Trophoblast cell (in vitro differentiated cells and primary cell): ENCODE measurements around the gene SIRPD.
"Not testable (repeated sequence)": the region's sequence is repeated elsewhere in the genome, so short reads cannot be mapped to it uniquely, and the experiment has no call there.

Experiments used
- DNase-seq, 2 donors: peaks; one replicate each; pipeline ENCODE4 v3.0.0-alpha.2; 2016
- H2AFZ ChIP-seq: 2 replicates; pipeline ENCODE4 v1.6.1; 2013; ENCODE audit warnings: low read length, moderate library complexity, mild to moderate bottlenecking; ENCODE audit not compliant: insufficient read depth, poor library complexity
- H2AK5ac ChIP-seq: 2 replicates; pipeline ENCODE4 v1.6.1; 2013; ENCODE audit warnings: mild to moderate bottlenecking, low read length
- H2BK120ac ChIP-seq: 2 replicates; pipeline ENCODE4 v1.6.1; 2013; ENCODE audit warnings: low read length, mild to moderate bottlenecking, moderate library complexity; ENCODE audit not compliant: insufficient read depth, poor library complexity
- H2BK12ac ChIP-seq: 2 replicates; pipeline ENCODE4 v1.6.1; 2013; ENCODE audit warnings: mild to moderate bottlenecking, low read length, moderate library complexity
- H2BK5ac ChIP-seq: 2 replicates; pipeline ENCODE4 v1.6.1; 2013; ENCODE audit warnings: low read length, low read depth, moderate library complexity, mild to moderate bottlenecking; ENCODE audit not compliant: poor library complexity
- H3K14ac ChIP-seq: 2 replicates; pipeline ENCODE4 v1.6.1; 2013; ENCODE audit warnings: mild to moderate bottlenecking, low read length
- H3K18ac ChIP-seq: 2 replicates; pipeline ENCODE4 v1.6.1; 2013; ENCODE audit warnings: mild to moderate bottlenecking, low read length
- H3K23ac ChIP-seq: 2 replicates; pipeline ENCODE4 v1.6.1; 2013; ENCODE audit warnings: low read length
- H3K27ac ChIP-seq: 2 replicates; pipeline ENCODE4 v1.5.1; 2013; ENCODE audit warnings: low read depth, mild to moderate bottlenecking, inconsistent platforms, low read length, moderate library complexity
- H3K27me3 ChIP-seq: 2 replicates; pipeline ENCODE4 v1.6.1; 2013; ENCODE audit warnings: inconsistent platforms, mild to moderate bottlenecking, low read length, moderate library complexity; ENCODE audit not compliant: insufficient read depth
- H3K36me3 ChIP-seq, 2 experiments: 1 replicate in 1 of 2; 2 replicates in 1 of 2; pipeline ENCODE4 v1.6.1; 2013; ENCODE audit warnings: low read length in 2 of 2, mild to moderate bottlenecking in 2 of 2, moderate library complexity in 1 of 2; ENCODE audit not compliant: insufficient read depth in 2 of 2, control insufficient read depth in 1 of 2
- H3K4ac ChIP-seq: 2 replicates; pipeline ENCODE4 v1.6.1; 2013; ENCODE audit warnings: low read depth, mild to moderate bottlenecking, low read length, moderate library complexity
- H3K4me1 ChIP-seq, 2 experiments: 1 replicate in 1 of 2; 2 replicates in 1 of 2; pipeline ENCODE4 v1.6.1; 2013; ENCODE audit warnings: low read length in 2 of 2, mild to moderate bottlenecking in 2 of 2, moderate library complexity in 1 of 2; ENCODE audit not compliant: insufficient read depth in 2 of 2, control insufficient read depth in 1 of 2
- H3K4me2 ChIP-seq: 2 replicates; pipeline ENCODE4 v1.6.1; 2013; ENCODE audit warnings: inconsistent platforms, mild to moderate bottlenecking, low read length, moderate library complexity
- H3K4me3 ChIP-seq: 2 replicates; pipeline ENCODE4 v1.5.1; 2013; ENCODE audit warnings: mild to moderate bottlenecking, low read depth, low read length, inconsistent platforms
- H3K79me1 ChIP-seq: one replicate; pipeline ENCODE4 v1.6.1; 2013; ENCODE audit warnings: low read length
- H3K79me2 ChIP-seq: 2 replicates; pipeline ENCODE4 v1.6.1; 2013; ENCODE audit warnings: low read length, mild to moderate bottlenecking; ENCODE audit not compliant: control insufficient read depth, insufficient read depth, poor library complexity
- H3K9ac ChIP-seq: 2 replicates; pipeline ENCODE4 v1.6.1; 2013; ENCODE audit warnings: mild to moderate bottlenecking, low read length
- H3K9me3 ChIP-seq: 2 replicates; pipeline ENCODE4 v1.6.1; 2013; ENCODE audit warnings: low read depth, mild to moderate bottlenecking, control low read depth, inconsistent platforms, low read length; ENCODE audit not compliant: insufficient read depth
- H4K12ac ChIP-seq: 2 replicates; pipeline ENCODE4 v1.6.1; 2013; ENCODE audit warnings: low read depth, mild to moderate bottlenecking, low read length, moderate library complexity
- H4K8ac ChIP-seq: 2 replicates; pipeline ENCODE4 v1.6.1; 2013; ENCODE audit warnings: low read depth, mild to moderate bottlenecking, low read length, moderate library complexity
- H4K91ac ChIP-seq: one replicate; pipeline ENCODE4 v1.6.1; 2013; ENCODE audit warnings: low read depth, mild to moderate bottlenecking, low read length, moderate library complexity
- WGBS: extraction: QIAGEN DNeasy Blood & Tissue Kit; methylation state at CpG from one replicate; pipeline ENCODE4 v1.1.7; 2013; ENCODE audit warnings: missing lambda C conversion rate; ENCODE audit not compliant: insufficient read length, insufficient coverage; ENCODE audit errors: extremely low coverage; 5-methylcytosine and 5-hydroxymethylcytosine counted together

The SIRPD gene

GRCh38 chr20:1576641-1577040 lies 19.1 kb upstream of the SIRPD start:
- H2BK5ac ChIP-seq = no peak overlapping the region
- WGBS = no CpG with 5 or more reads among the region's 3 CpGs
- H3K27me3 ChIP-seq = no peaks in the 10 kb centered on the region
- H3K9me3 ChIP-seq = no peaks in the 10 kb centered on the region
- H4K12ac ChIP-seq = no peak overlapping the region
- peak in 1 of 2 donors; percentile 3 for DNase-seq
- no peak overlapping the region for H3K4me3 ChIP-seq
- H3K18ac ChIP-seq = no peak overlapping the region
- no peaks in the 10 kb centered on the region for H3K36me3 ChIP-seq
- H3K4me1 ChIP-seq = no peaks in the 10 kb centered on the region
- H4K91ac ChIP-seq = no peak overlapping the region
- H3K14ac ChIP-seq = no peak overlapping the region
- no peak overlapping the region for H3K4me2 ChIP-seq
- H4K8ac ChIP-seq = no peak overlapping the region
- H2AFZ ChIP-seq = no peak overlapping the region
- H2BK12ac ChIP-seq = no peak overlapping the region
- H3K4ac ChIP-seq = no peak overlapping the region
- no peaks in the 10 kb centered on the region for H3K79me2 ChIP-seq
- H3K23ac ChIP-seq = no peak overlapping the region
- no peak overlapping the region for H2BK120ac ChIP-seq
- no peaks in the 10 kb centered on the region for H3K79me1 ChIP-seq
- H2AK5ac ChIP-seq = no peak overlapping the region
- H3K27ac ChIP-seq = no peak overlapping the region
- H3K9ac ChIP-seq = no peak overlapping the region

DNA sequence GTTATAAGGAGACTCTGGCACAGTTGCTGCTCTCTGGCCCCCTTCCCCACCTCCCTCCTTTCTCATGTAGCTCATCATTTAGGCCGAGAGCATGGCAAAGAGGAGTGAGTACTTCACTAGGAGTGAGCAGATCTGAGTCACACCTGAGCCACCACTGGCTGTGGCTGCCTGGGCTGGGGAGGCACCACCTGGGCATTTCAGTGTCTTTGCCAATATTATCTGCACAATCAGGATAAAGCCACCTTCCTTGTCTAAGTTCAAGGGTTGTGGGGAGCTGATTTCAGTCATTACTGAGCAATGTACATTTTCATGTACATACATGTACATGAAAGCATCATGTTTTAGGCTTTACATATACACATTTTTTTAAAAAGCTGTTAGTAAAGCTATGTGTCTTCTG lies 18.5 kb upstream of the SIRPD start:
- H3K27me3 ChIP-seq, H3K4me2 ChIP-seq, H3K23ac ChIP-seq, H2BK120ac ChIP-seq, H3K4me3 ChIP-seq, H4K12ac ChIP-seq, H2AK5ac ChIP-seq, H2AFZ ChIP-seq, H3K36me3 ChIP-seq, H3K4me1 ChIP-seq, H4K91ac ChIP-seq, H4K8ac ChIP-seq, H2BK12ac ChIP-seq, H3K18ac ChIP-seq, H3K79me2 ChIP-seq, H3K9me3 ChIP-seq, H3K27ac ChIP-seq, H2BK5ac ChIP-seq, H3K4ac ChIP-seq, H3K9ac ChIP-seq, H3K14ac ChIP-seq, H3K79me1 ChIP-seq: not testable (repeated sequence)
- DNase-seq = peak in 1 of 2 donors; percentile 0
- no CpG with 5 or more reads among the region's 1 CpG for WGBS

DNA sequence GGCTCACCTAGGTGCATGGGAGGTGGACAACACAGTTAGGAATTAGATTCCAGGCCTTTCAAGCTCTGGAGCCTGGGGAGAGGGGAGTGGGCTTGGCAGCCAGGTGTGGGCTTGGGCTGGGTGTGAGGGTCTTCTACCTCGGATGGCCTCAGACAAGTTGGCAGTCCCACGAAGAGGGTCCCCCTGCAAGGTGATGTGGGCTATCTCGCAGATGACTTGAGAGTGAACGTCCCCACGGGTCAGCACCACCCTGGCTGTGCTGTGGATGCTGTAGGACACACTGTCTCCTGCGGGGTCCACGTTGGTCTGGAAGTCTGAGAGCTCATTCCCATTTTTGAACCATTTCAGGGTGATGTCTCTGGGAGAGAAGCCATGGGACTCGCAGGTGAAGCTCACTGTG lies 14.1 kb upstream of the SIRPD start:
- H2BK120ac ChIP-seq, H4K12ac ChIP-seq, H3K14ac ChIP-seq, H2BK12ac ChIP-seq, H3K4me1 ChIP-seq, H3K4me3 ChIP-seq, H3K79me1 ChIP-seq, H3K4me2 ChIP-seq, H3K18ac ChIP-seq, H3K4ac ChIP-seq, H2AK5ac ChIP-seq, H3K9me3 ChIP-seq, H3K27me3 ChIP-seq, H4K8ac ChIP-seq, H3K9ac ChIP-seq, H4K91ac ChIP-seq, H3K23ac ChIP-seq, H2BK5ac ChIP-seq, H3K27ac ChIP-seq, H2AFZ ChIP-seq, H3K79me2 ChIP-seq, DNase-seq, H3K36me3 ChIP-seq: not testable (repeated sequence)
- WGBS = no CpG with 5 or more reads among the region's 8 CpGs

DNA sequence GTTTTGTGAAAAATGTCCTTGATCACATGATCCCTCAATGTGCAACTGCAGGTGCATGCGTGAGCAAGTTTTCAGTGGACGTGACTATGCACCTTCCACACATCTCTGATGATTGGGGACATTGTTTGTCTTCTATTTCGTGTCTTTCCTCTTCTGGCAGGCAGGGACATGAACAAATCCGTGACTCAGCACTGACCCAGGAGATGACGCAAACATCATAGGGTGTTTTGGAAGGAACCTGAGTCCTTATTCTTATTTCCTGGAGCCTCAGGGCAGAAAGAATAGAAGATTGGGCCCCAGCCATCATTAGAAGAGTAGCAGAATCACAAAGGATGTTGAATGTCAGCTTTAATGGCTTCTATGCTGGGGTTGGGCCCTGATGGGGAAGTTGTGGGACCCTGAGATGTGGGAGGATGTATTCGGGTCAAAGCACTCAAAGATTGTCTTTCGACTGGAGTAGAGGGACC lies 11.9 kb upstream of the SIRPD start:
- Histone ChIP-seq H3K18ac (no peak overlapping the region), H3K4me3 (no peak overlapping the region), H4K91ac (no peak overlapping the region), H4K8ac (no peak overlapping the region), H2BK5ac (no peak overlapping the region), H3K9ac (no peak overlapping the region), H3K23ac (no peak overlapping the region), H2AFZ (no peak overlapping the region), H3K27me3 (no peaks in the 10 kb centered on the region), H3K27ac (no peak overlapping the region), H3K9me3 (no peaks in the 10 kb centered on the region), H3K14ac (no peak overlapping the region), H2BK120ac (no peak overlapping the region), H3K79me2 (no peaks in the 10 kb centered on the region), H2AK5ac (no peak overlapping the region), H2BK12ac (no peak overlapping the region), H3K4me2 (no peak overlapping the region), H4K12ac (no peak overlapping the region), H3K4me1 (no peaks in the 10 kb centered on the region), H3K4ac (no peak overlapping the region), H3K79me1 (no peaks in the 10 kb centered on the region), H3K36me3 (no peaks in the 10 kb centered on the region)
- DNase-seq = peak in 1 of 2 donors; percentile 30
- no CpG with 5 or more reads among the region's 7 CpGs for WGBS
